B cell (primary cell): ENCODE measurements around the gene PHB1.

ENCODE experiments used
- CTCF ChIP-seq: fragments of 200-600 bp; IDR thresholded peaks from one replicate; pipeline ENCODE4 v1.8.0; 2022; ENCODE audit warnings: antibody characterized with exemption, mild to moderate bottlenecking
- EZH2 ChIP-seq: IDR thresholded peaks from 2 replicates; pipeline ENCODE4 v1.6.1; 2012; ENCODE audit warnings: borderline replicate concordance, low read depth, mild to moderate bottlenecking, moderate library complexity, low read length; ENCODE audit not compliant: insufficient read depth, poor library complexity, severe bottlenecking

- TF ChIP-seq CTCF (no peak), EZH2 (no peak)
Observed at GRCh38 chr17:49375544-49375943, 39.1 kb downstream of the PHB1 start.
